IMR-90 (cell line): ENCODE results near the gene STON2. TPM values are rescaled to one million over a fixed set of nuclear protein-coding genes. Genes with fewer than 3 reads are reported as not detected.

Source experiments
- ATAC-seq: fragments of 200-7000 bp; cut with Tn5 transposase; 2 replicates; pipeline ENCODE4 v1.9.1; 2020; ENCODE audit warnings: low read depth, mild to moderate bottlenecking, moderate library complexity
- BruUV-seq: library from RNA; stranded (reverse); fragments of 400-500 nt; replicated peaks from 2 replicates; lab custom pipeline; 2021; lab: Mats Ljungman, UMichigan
- CTCF ChIA-PET: fragments of 300-600 bp; formaldehyde crosslinking; extraction: SDS; loops from one replicate; lab custom pipeline; 2021; ENCODE audit warnings: antibody characterized with exemption; lab: Yijun Ruan, JAX
- POLR2A ChIA-PET: fragments of 300-600 bp; sonication (Branson Sonifier 250); formaldehyde crosslinking; loops from one replicate; lab custom pipeline; 2022; ENCODE audit warnings: antibody characterized with exemption; ENCODE audit not compliant: unreplicated experiment; lab: Charles Lee
- DNase-seq: peaks from one replicate; pipeline ENCODE4 v3.0.0; 2013
- H2AFZ ChIP-seq: replicated peaks from 2 replicates; pipeline ENCODE3; 2013; ENCODE audit warnings: low read length, mild to moderate bottlenecking; ENCODE audit not compliant: poor library complexity
- H2AK5ac ChIP-seq: 2 replicates; pipeline ENCODE4 v1.6.1; 2013; ENCODE audit warnings: low read depth, low read length, inconsistent platforms
- H2AK9ac ChIP-seq: replicated peaks from 2 replicates; pipeline ENCODE3; 2013; ENCODE audit warnings: mild to moderate bottlenecking, low read depth, low read length, moderate library complexity; ENCODE audit not compliant: poor library complexity
- H2BK120ac ChIP-seq: 2 replicates; pipeline ENCODE4 v1.6.1; 2013; ENCODE audit warnings: low read depth, low read length, inconsistent platforms
- H2BK15ac ChIP-seq: 3 replicates; pipeline ENCODE4 v1.6.1; 2013; ENCODE audit warnings: low read depth, low read length, inconsistent platforms
- H2BK20ac ChIP-seq: 2 replicates; pipeline ENCODE4 v1.6.1; 2013; ENCODE audit warnings: low read depth, mild to moderate bottlenecking, inconsistent platforms, low read length, moderate library complexity
- H2BK5ac ChIP-seq: 2 replicates; pipeline ENCODE4 v1.6.1; 2013; ENCODE audit warnings: mild to moderate bottlenecking, low read depth, low read length, inconsistent platforms; ENCODE audit not compliant: poor library complexity, severe bottlenecking
- H3K14ac ChIP-seq: replicated peaks from 2 replicates; pipeline ENCODE4 v1.6.1; 2013; ENCODE audit warnings: low read depth, low read length, inconsistent platforms
- H3K18ac ChIP-seq: 2 replicates; pipeline ENCODE4 v1.6.1; 2013; ENCODE audit warnings: low read depth, low read length, control low read depth
- H3K23ac ChIP-seq: 2 replicates; pipeline ENCODE4 v1.6.1; 2013; ENCODE audit warnings: low read depth, low read length, inconsistent platforms
- H3K27ac ChIP-seq: 2 replicates; pipeline ENCODE4 v1.5.1; 2013; ENCODE audit warnings: mild to moderate bottlenecking, control low read depth, low read length; ENCODE audit not compliant: insufficient read depth
- H3K27me3 ChIP-seq: 2 replicates; pipeline ENCODE4 v1.6.1; 2013; ENCODE audit warnings: low read length; ENCODE audit not compliant: control insufficient read depth, insufficient read depth
- H3K36me3 ChIP-seq: 2 replicates; pipeline ENCODE4 v1.6.1; 2013; ENCODE audit warnings: low read length, mixed read lengths; ENCODE audit not compliant: control insufficient read depth, insufficient read depth
- H3K4ac ChIP-seq: 2 replicates; pipeline ENCODE4 v1.6.1; 2013; ENCODE audit warnings: low read depth, low read length, inconsistent platforms
- H3K4me1 ChIP-seq: 2 replicates; pipeline ENCODE4 v1.6.1; 2013; ENCODE audit warnings: low read length, mixed read lengths; ENCODE audit not compliant: control insufficient read depth, insufficient read depth
- H3K4me2 ChIP-seq: 2 replicates; pipeline ENCODE4 v1.6.1; 2013; ENCODE audit warnings: low read depth, mild to moderate bottlenecking, control low read depth, low read length, moderate library complexity
- H3K4me3 ChIP-seq: 2 replicates; pipeline ENCODE4 v1.5.1; 2013; ENCODE audit warnings: low read depth, mild to moderate bottlenecking, control low read depth, low read length, moderate library complexity; ENCODE audit not compliant: insufficient read depth
- H3K56ac ChIP-seq: 2 replicates; pipeline ENCODE4 v1.6.1; 2013; ENCODE audit warnings: low read length, inconsistent platforms; ENCODE audit not compliant: insufficient read depth; ENCODE audit errors: extremely low read depth
- H3K79me1 ChIP-seq, 2 experiments: 2 replicates each; pipeline ENCODE4 v1.6.1; 2013; ENCODE audit warnings: low read length in 2 of 2, inconsistent platforms in 1 of 2, low read depth in 1 of 2
- H3K9ac ChIP-seq: 2 replicates; pipeline ENCODE4 v1.6.1; 2013; ENCODE audit warnings: low read depth, low read length, control low read depth
- H3K9me1 ChIP-seq: 2 replicates; pipeline ENCODE4 v1.6.1; 2013; ENCODE audit warnings: low read length, inconsistent platforms; ENCODE audit not compliant: insufficient read depth
- H3K9me3 ChIP-seq: 2 replicates; pipeline ENCODE4 v1.6.1; 2013; ENCODE audit warnings: low read length; ENCODE audit not compliant: control insufficient read depth, insufficient read depth
- H4K20me1 ChIP-seq: 2 replicates; pipeline ENCODE4 v1.6.1; 2013; ENCODE audit warnings: low read length, inconsistent platforms; ENCODE audit not compliant: insufficient read depth
- H4K5ac ChIP-seq: 2 replicates; pipeline ENCODE4 v1.6.1; 2013; ENCODE audit warnings: mild to moderate bottlenecking, low read depth, low read length, control low read depth
- H4K8ac ChIP-seq, 2 experiments: 2 replicates each; pipeline ENCODE4 v1.6.1; 2013; ENCODE audit warnings: low read depth in 2 of 2, low read length in 2 of 2, control low read depth in 1 of 2, inconsistent platforms in 1 of 2
- H4K91ac ChIP-seq: 2 replicates; pipeline ENCODE4 v1.6.1; 2013; ENCODE audit warnings: low read depth, low read length, inconsistent platforms; ENCODE audit not compliant: insufficient read depth
- BHLHE40 ChIP-seq: fragments of 150-350 bp; IDR thresholded peaks from 2 replicates; pipeline ENCODE4 v1.6.1; 2016; ENCODE audit warnings: mild to moderate bottlenecking, low read depth, low read length
- CEBPB ChIP-seq: IDR thresholded peaks from 2 replicates; pipeline ENCODE4 v1.6.1; 2012; ENCODE audit warnings: low read depth, low read length, improper control_type of control experiment
- CHD1 ChIP-seq: IDR thresholded peaks from 2 replicates; pipeline ENCODE4 v1.6.1; 2012; ENCODE audit warnings: low read depth, low read length, improper control_type of control experiment
- FOS ChIP-seq: fragments of 150-350 bp; IDR thresholded peaks from 2 replicates; pipeline ENCODE4 v1.6.1; 2016; ENCODE audit warnings: low read depth, low read length
- MAFK ChIP-seq: IDR thresholded peaks from 2 replicates; pipeline ENCODE4 v1.6.1; 2012; ENCODE audit warnings: low read depth, low read length, improper control_type of control experiment
- MAZ ChIP-seq: IDR thresholded peaks from 2 replicates; pipeline ENCODE4 v1.6.1; 2012; ENCODE audit warnings: low read depth, mild to moderate bottlenecking, low read length, improper control_type of control experiment, moderate library complexity, borderline replicate concordance
- MXI1 ChIP-seq: IDR thresholded peaks from 2 replicates; pipeline ENCODE4 v1.6.1; 2012; ENCODE audit warnings: low read depth, mild to moderate bottlenecking, low read length, moderate library complexity, borderline replicate concordance
- NFE2L2 ChIP-seq: fragments of 150-350 bp; IDR thresholded peaks from 2 replicates; pipeline ENCODE4 v1.6.1; 2016; ENCODE audit warnings: low read depth, mild to moderate bottlenecking, low read length
- POLR2A ChIP-seq: IDR thresholded peaks from 2 replicates; pipeline ENCODE4 v1.6.1; 2012; ENCODE audit warnings: mild to moderate bottlenecking, low read depth, low read length
- RAD21 ChIP-seq: IDR thresholded peaks from 2 replicates; pipeline ENCODE4 v1.6.1; 2012; ENCODE audit warnings: low read length, improper control_type of control experiment
- RCOR1 ChIP-seq: IDR thresholded peaks from 2 replicates; pipeline ENCODE4 v1.6.1; 2012; ENCODE audit warnings: mild to moderate bottlenecking, low read length, improper control_type of control experiment; ENCODE audit not compliant: insufficient replicate concordance
- RFX5 ChIP-seq: IDR thresholded peaks from 2 replicates; pipeline ENCODE4 v1.8.0; 2012; ENCODE audit warnings: low read depth, mild to moderate bottlenecking, low read length, moderate library complexity
- SMC3 ChIP-seq: fragments of 150-350 bp; IDR thresholded peaks from 2 replicates; pipeline ENCODE4 v1.6.1; 2016; ENCODE audit warnings: low read depth, mild to moderate bottlenecking, antibody characterized with exemption, low read length, moderate library complexity
- WGBS, 2 experiments: methylation state at CpG; one replicate each; pipeline versions ENCODE4 v1.1.5 to v1.1.7; 2013; ENCODE audit warnings: missing lambda C conversion rate in 2 of 2; ENCODE audit not compliant: insufficient read length in 1 of 2; ENCODE audit errors: extremely low coverage in 2 of 2; 5-methylcytosine and 5-hydroxymethylcytosine counted together
- dilution Hi-C: fragments of 300-500 bp; cut with HindIII; formaldehyde crosslinking; loops from one replicate; pipeline ENCODE4 v1.14.3; 2018; ENCODE audit warnings: low sequenced_read_pairs; ENCODE audit not compliant: unreplicated experiment
- in situ Hi-C: fragments of 300-500 bp; cut with MboI; formaldehyde crosslinking; loops from 3 replicates; pipeline ENCODE4 v1.14.3; 2019; ENCODE audit warnings: low sequenced_read_pairs, inconsistent platforms, mixed read lengths
- intact Hi-C: fragments of 100-400 bp; cut with micrococcal nuclease; formaldehyde crosslinking; loops from 2 replicates; pipeline ENCODE4 v1.10.0; 2022
- polyA plus RNA-seq, 3 experiments: library from polyadenylated mRNA; depleted of rRNA; stranded (reverse); fragments of >200 nt; gene quantifications; 2 replicates each; pipeline ENCODE4 v1.2.3, GENCODE V29; 2012; ENCODE audit warnings: low replicate concordance in 1 of 3
- total RNA-seq: library from RNA; depleted of rRNA; stranded (reverse); fragments of >200 nt; gene quantifications from 2 replicates; pipeline ENCODE4 v1.2.3, GENCODE V29; 2012
- TF ChIP-seq, protein P1 (sequence below): fragments of 150-350 bp; IDR thresholded peaks from 2 replicates; pipeline ENCODE4 v1.6.1; 2017; ENCODE audit warnings: mild to moderate bottlenecking, antibody characterized with exemption, low read length, low read depth
- TF ChIP-seq, protein P2 (sequence below): fragments of 150-350 bp; IDR thresholded peaks from 2 replicates; pipeline ENCODE4 v1.6.1; 2016; ENCODE audit warnings: low read depth, mild to moderate bottlenecking, low read length, moderate library complexity, borderline replicate concordance
- TF ChIP-seq, protein P3 (sequence below): conservative IDR thresholded peaks from 2 replicates; pipeline ENCODE4 v1.5.1; 2012; ENCODE audit warnings: mild to moderate bottlenecking, low read depth, low read length, improper control_type of control experiment

The STON2 gene
- total and polyA plus RNA-seq, 2 of the 4 experiments (the other 2 are of a cell fraction) = not detected

DNA sequence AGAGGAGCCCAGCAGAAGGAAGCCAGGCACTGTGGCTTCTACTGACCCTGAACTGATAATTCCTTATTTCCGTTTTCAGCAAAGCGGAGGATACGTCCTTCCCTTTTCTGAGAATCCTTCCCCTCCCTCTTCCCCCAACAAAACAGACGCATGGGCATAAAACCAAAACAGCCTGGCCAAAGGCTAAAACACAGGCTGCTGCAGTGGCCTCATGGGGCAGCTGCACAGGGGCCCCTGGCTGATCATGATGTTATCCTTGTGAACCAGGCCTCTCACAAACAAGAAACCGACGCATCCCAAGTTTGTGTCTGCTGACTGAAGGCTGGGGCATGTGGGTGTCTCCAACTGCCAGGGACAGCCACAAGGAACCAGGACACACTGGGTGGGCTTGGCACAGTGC lies 23.4 kb upstream of the STON2 start:
- no peak overlapping the region for H3K18ac ChIP-seq
- H3K9me1 ChIP-seq = no peaks in the 10 kb centered on the region
- H2AFZ ChIP-seq = no peak overlapping the region
- 50% methylated on average over 2 of the region's 6 CpGs; no CpG with 5 or more reads in 1 of the 2 experiments for WGBS, 2 experiments
- ChIA-PET CTCF (no interaction called here), POLR2A (no interaction called here)
- no peak overlapping the region for H4K91ac ChIP-seq
- H2BK20ac ChIP-seq = no peak overlapping the region
- no peak overlapping the region for H2AK5ac ChIP-seq
- H3K27ac ChIP-seq = no peak overlapping the region
- no peak overlapping the region for H4K5ac ChIP-seq
- in situ Hi-C loops (no loop called here), intact Hi-C loops (no loop called here), dilution Hi-C loops (no loop called here)
- no peak overlapping the region for H2BK5ac ChIP-seq
- no peak overlapping the region for H3K9ac ChIP-seq
- H3K79me1 ChIP-seq = no peaks in the 10 kb centered on the region
- no TSS peak for BruUV-seq
- no peak overlapping the region for H4K8ac ChIP-seq
- H3K36me3 ChIP-seq = no peaks in the 10 kb centered on the region
- TF ChIP-seq CHD1 = no peak
- TF ChIP-seq MAZ = no peak
- TF ChIP-seq RFX5 = no peak
- TF ChIP-seq NFE2L2 = no peak
- no peak for TF ChIP-seq MAFK
- TF ChIP-seq SMC3 = no peak
- no peak for TF ChIP-seq MXI1
- TF ChIP-seq RAD21 = no peak
- no peak for TF ChIP-seq FOS
- TF ChIP-seq, protein P1, sequence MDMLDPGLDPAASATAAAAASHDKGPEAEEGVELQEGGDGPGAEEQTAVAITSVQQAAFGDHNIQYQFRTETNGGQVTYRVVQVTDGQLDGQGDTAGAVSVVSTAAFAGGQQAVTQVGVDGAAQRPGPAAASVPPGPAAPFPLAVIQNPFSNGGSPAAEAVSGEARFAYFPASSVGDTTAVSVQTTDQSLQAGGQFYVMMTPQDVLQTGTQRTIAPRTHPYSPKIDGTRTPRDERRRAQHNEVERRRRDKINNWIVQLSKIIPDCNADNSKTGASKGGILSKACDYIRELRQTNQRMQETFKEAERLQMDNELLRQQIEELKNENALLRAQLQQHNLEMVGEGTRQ = no peak
- TF ChIP-seq POLR2A = no peak
- TF ChIP-seq RCOR1 = no peak
- TF ChIP-seq, protein P2, sequence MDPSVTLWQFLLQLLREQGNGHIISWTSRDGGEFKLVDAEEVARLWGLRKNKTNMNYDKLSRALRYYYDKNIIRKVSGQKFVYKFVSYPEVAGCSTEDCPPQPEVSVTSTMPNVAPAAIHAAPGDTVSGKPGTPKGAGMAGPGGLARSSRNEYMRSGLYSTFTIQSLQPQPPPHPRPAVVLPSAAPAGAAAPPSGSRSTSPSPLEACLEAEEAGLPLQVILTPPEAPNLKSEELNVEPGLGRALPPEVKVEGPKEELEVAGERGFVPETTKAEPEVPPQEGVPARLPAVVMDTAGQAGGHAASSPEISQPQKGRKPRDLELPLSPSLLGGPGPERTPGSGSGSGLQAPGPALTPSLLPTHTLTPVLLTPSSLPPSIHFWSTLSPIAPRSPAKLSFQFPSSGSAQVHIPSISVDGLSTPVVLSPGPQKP = no peak
- TF ChIP-seq CEBPB = no peak
- TF ChIP-seq, protein P3, sequence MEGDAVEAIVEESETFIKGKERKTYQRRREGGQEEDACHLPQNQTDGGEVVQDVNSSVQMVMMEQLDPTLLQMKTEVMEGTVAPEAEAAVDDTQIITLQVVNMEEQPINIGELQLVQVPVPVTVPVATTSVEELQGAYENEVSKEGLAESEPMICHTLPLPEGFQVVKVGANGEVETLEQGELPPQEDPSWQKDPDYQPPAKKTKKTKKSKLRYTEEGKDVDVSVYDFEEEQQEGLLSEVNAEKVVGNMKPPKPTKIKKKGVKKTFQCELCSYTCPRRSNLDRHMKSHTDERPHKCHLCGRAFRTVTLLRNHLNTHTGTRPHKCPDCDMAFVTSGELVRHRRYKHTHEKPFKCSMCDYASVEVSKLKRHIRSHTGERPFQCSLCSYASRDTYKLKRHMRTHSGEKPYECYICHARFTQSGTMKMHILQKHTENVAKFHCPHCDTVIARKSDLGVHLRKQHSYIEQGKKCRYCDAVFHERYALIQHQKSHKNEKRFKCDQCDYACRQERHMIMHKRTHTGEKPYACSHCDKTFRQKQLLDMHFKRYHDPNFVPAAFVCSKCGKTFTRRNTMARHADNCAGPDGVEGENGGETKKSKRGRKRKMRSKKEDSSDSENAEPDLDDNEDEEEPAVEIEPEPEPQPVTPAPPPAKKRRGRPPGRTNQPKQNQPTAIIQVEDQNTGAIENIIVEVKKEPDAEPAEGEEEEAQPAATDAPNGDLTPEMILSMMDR = no peak
- no peak for TF ChIP-seq BHLHE40
- no peak overlapping the region for H3K56ac ChIP-seq
- no peak overlapping the region for H2BK120ac ChIP-seq
- DNase-seq (no peak), ATAC-seq (no peak)
- H2BK15ac ChIP-seq = no peak overlapping the region
- H3K4ac ChIP-seq = no peak overlapping the region
- no peaks in the 10 kb centered on the region for H4K20me1 ChIP-seq
- H3K14ac ChIP-seq = no peak overlapping the region
- H3K4me1 ChIP-seq = no peaks in the 10 kb centered on the region
- H3K23ac ChIP-seq = no peak overlapping the region
- H3K4me3 ChIP-seq = no peak overlapping the region
- H3K9me3 ChIP-seq = no peaks in the 10 kb centered on the region
- no peak overlapping the region for H3K4me2 ChIP-seq
- no peaks in the 10 kb centered on the region for H3K27me3 ChIP-seq
- H2AK9ac ChIP-seq = no peak overlapping the region
